ENCODE results near the gene FBXO45.

DNA sequence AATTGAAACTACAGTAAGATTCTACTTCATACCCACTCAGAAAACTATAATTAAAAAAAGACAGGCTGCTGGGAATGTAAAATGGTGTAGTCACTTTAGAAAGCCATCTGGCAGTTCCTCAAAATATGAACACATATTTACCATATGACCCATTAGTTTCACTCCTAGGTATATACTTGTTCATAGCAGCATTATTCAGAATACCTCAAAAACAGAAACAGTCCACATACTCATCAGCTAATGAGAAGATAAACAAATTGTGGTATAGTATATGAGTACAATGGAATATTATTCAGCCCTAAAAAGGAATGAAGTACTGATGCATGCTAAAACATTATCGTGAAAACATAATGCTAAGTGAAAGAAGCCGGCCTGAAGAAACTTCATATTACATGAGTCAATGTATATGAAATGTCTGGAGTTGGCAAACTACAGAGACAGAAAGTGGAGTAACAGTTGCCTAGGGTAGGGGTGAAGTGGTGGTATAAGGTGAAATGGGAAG lies 23.9 kb upstream of the FBXO45 start:
- TF ChIP-seq, protein P1, sequence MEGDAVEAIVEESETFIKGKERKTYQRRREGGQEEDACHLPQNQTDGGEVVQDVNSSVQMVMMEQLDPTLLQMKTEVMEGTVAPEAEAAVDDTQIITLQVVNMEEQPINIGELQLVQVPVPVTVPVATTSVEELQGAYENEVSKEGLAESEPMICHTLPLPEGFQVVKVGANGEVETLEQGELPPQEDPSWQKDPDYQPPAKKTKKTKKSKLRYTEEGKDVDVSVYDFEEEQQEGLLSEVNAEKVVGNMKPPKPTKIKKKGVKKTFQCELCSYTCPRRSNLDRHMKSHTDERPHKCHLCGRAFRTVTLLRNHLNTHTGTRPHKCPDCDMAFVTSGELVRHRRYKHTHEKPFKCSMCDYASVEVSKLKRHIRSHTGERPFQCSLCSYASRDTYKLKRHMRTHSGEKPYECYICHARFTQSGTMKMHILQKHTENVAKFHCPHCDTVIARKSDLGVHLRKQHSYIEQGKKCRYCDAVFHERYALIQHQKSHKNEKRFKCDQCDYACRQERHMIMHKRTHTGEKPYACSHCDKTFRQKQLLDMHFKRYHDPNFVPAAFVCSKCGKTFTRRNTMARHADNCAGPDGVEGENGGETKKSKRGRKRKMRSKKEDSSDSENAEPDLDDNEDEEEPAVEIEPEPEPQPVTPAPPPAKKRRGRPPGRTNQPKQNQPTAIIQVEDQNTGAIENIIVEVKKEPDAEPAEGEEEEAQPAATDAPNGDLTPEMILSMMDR (IDR thresholded peaks at IDR 0.05) = no peak
- no peak for TF ChIP-seq EZH2 (IDR thresholded peaks at IDR 0.05)
